CD4-positive, alpha-beta T cell treated with Interleukin-6 at 100 ng/mL for 8 hours (primary cell): ENCODE results near the gene CAGE1.
A peak's percentile ranks its signal among the peaks of the same experiment; 100 is the strongest.
"Not testable (repeated sequence)": the region's sequence is repeated elsewhere in the genome, so short reads cannot be mapped to it uniquely, and the experiment has no call there.

Experiments used
- DNase-seq: peaks from one replicate; pipeline ENCODE4 v3.0.0-alpha.2; 2020; ENCODE audit warnings: mixed read lengths, low spot score

Gene CAGE1

DNA sequence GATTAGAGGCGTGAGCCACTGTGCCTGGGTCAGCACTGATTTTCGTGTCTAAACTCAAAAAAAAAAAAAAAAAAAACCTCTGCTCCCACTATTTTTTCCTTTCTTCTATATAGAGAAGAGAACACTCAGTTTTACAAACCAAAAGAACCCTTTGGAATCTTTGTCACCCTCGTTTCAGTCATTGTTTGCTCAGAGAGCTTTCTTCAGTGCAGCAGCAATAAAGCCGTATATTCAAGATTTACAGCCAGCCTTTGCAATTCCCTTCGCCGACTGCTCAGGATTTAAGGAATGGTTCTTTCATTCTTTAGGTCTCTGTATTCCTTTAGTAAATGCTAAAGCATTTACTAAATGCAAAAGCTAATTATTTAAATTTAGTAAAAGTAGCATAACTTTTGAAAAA, 20.2 kb upstream of the CAGE1 start:
- no peak for DNase-seq

DNA sequence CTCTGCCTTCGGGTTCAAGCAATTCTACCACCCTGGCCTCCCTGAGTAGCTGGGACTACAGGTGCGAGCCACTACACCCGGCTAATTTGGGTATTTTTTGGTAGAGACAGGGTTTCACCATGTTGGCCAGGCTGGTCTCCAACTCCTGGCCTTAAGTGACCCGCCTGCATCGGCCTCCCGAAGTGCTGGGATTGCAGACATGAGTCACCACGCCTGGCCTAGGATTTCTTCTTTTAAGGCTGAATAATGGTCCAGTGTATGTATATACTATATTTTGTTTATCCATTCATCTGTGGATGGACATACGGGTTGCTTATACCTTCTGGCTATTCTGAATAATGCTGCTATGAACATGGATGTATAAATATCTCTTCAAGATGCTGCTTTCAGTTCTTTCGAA, 17.2 kb upstream of the CAGE1 start:
- no peak for DNase-seq

DNA sequence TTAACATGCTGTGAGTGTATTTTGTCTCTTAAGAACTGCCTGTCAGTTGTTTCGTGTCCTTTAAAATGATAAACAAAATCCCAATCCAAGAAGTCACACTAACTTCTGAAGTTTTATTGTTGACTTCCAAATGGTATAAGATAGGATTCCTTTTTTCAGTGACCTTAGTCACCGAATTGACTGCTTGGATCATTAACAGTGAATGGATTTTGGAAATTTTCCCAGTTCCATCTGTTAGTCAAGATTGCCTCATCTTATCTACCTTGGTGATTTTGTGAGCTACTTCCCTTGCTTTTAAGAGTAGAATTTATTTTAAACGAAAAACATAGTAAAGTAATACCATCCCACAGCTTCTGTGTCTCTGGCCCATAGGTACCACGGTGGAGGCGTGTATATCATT, 15.0 kb upstream of the CAGE1 start:
- DNase-seq, result no peak

DNA sequence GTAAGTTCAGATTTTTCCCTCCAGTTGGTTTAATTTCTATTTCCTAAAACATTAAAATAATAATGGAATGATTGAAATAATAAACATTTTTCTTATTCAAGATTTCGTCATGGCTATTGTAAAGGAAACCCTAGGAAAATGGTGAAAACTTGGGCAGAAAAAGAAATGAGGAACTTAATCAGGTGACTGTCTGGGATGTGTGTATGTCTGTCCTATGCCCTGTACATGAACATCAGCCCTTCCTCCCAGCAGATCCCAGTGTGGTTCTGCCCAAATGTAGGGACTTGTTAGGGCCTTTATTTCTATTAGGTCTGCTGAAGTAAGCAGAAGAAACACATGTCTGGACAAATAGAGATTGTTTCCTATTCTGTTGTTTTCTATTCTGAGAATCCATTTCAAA, 13.2 kb upstream of the CAGE1 start:
- no peak for DNase-seq

DNA sequence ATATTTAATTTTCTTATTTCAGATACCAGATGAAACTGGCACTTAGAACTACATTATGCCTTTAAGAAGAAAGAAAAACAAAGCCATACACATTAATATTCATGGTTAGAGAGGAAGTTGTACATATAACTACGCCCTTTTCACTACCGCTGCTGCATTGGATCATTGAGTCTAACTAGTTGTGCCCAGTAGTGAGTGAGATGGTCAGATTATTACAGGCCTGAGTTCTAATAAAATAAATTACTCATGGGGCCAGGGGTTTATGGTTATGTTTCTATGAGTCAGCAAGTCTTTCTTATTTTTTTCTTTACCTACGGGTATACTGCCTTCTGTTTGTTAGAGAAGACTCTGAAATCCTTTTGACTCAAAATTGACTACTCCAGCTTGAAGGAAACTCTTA, 11.5 kb upstream of the CAGE1 start:
- DNase-seq, result no peak

DNA sequence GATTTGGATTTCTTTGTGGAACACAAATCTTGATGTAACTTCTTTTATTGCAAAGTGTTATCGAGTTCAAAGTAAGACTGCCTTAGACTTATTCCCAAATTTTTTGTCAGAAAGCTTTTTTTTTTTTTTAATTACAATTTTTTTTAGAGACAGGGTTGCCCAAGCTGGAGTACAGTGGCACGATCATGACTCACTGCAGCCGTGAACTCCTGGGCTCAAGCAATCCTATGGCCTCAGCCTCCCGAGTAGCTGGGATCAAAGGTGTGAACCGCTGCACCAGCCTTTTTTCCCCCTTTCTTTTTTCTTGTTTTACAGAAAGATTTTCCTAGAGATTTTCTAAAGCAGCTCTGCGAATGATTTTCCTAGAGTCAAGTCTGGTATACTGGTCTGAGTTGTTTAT, 2.9 kb upstream of the CAGE1 start:
- no peak for DNase-seq

DNA sequence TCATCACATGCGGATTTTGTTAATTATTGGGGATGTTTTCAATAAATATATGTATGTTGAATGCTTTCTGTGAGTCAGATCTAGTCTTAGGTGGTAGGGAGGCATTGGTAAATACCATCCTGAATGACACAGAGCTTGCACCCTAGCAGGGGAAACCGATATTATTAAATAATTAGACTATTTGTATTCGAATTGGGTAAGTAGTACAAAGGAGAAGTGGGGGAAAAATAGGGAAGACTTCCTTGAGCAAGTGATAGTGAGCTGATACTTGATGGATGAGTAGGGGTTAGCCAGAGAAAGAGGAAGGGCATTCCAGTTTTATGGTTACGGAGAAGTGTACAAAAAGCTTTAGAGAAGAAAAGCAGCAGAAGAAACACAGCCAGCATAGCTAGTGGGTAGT, 1.6 kb upstream of the CAGE1 start:
- no peak for DNase-seq

DNA sequence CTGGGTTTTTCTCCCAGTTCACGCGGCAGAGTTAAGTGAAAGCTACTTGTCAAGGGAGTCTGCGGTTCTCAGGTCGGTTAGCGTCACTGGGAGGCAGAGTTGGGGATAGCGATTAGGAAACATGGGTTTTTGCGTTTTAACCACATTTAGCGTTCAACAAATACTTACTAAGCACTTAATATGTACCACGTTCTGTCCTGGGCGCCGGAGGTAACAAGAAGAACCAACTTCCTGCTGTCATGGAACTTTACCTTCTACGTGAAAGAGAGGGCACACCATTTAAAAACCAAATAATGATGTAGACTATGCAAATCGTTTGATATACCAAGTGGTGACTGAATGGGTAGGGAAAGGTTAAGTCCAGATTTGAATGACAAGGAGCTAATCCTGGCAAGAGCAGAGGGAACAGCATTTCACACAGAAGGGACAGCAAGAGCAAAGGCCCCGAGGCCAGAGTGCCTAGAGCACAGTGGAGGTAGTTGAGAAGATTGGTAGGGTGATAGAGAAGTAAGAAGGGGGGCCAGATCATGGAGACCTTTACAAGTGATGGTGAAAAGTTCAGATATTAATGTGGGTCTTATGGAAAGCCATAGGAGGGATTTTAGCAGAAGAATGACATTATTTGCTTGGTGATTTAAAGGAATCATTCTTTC, 810 bp upstream of the CAGE1 start:
- DNase-seq, result peak; percentile 27

DNA sequence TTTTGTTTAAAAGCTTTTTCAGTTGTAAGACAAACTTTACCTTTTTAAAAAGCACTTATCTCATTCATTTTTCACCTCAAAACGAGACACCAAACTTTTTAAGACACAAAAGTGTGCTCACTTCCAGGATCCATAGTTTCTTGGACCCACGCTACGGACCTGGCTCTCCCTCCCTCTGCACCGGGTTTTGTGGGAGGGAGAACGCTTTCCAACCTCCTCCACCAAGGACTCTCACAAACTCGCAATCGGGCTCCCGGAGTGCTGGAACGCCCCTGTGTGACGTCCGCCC, 436 bp downstream of the CAGE1 start:
- no peak for DNase-seq

DNA sequence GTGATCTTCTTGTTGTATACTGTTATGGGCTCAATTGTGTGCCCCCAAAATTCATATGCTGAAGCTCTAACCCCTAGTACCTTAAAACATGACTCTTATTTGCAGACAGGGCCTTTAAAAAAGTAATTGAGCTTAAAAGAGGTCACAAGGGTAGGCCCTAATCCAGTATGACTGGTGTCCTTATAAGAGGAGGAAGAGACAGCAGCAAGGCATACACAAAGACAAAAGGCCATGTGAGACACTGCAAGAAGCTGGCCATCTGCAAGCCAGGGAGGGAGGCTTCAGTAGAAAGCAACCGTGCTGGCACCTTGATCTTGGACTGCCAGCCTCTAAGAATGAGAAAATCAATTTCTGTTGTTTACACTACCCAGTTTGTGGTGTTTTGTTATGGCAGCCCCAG, 8.4 kb downstream of the CAGE1 start:
- DNase-seq, result no peak

DNA sequence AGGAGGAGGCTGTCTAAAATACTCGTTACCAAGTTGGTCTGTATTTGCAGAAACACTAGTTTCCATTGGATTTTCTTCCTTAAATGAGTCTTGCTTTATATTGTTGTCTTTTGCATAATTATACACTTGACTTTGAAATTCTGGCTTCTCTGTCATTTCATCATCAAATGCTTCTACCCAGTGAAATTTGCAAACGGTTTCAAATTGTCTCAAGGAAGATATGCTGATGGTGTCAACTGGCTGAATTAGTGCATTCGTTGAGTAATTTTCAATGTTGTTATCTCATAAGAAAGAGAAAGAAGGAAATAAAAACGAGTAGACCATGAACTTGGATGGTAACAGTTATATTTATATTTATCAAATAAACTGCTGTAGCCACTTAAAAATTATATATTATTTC, 10.8 kb downstream of the CAGE1 start:
- DNase-seq, result no peak

DNA sequence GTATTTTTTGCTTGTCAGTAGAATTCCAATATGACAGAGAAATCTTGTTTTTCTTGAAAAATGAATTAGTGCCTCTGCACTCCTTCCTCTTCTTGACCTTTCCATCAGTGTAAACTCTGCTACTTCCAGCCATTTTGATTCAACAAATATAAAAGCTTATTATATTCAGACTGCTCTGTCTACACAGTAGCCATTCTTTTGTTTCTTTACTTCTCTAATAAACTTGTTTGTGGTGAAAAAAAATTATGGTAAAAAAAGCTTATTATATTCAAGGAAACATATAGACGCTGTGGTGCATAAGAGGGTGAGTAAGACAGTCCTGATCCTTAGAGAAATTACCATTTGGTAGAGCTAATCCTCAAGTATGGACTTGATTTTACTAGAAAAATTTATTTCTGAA, 11.6 kb downstream of the CAGE1 start:
- no peak for DNase-seq

DNA sequence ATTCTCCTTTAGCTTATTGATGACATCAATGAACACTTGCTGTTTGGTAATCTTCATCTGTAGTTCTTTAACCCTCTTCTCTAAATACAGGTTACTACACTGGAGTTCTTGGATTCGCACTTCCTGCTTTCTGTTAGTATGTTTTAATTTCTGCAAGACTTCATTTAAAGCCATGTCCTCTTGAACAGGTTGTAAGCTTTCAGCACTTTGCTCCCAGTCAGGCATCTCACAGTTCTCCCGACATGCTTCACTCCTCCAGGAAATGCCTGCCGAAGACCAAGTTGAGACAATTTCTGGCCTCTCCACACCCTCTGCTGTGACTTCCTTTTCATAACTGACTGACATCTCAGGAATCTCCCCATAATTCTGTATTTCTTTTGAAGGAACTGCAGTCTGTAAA, 15.8 kb downstream of the CAGE1 start:
- no peak for DNase-seq

DNA sequence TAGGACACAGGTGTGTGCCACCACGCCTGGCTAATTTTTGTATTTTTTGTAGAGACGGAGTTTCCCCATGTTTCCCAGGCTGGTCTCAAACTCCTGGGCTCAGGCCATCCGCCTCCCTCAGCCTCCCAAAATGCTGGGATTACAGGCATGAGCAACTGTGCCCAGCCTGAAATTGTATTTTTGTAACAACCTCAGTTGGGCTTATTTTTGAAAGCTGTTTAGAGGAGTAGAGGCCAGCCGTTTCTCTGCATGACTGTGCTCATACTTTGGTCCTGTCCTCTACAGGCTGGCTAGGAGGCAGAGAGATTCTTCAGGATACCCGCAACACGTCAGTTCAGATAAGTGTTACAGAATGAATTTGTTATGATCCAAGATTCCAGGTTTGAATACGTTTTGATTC, 22.1 kb downstream of the CAGE1 start:
- no peak for DNase-seq

DNA sequence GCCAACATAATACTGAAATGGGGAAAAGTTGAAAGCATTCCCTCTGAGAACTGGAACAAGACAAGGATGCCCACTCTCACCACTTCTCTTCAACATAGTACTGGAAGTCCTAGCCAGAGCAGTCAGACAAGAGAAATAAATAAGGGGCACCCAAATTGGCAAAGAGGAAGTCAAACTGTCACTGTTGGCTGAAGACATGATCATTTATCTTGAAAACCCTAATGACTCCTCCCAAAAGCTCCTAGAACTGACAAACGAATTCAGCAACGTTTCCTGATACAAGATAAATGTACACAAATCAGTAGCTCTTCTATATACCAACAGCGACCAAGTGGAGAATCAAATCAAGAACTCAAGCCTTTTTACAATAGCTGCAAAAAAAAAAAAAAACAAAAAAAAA, 37.6 kb downstream of the CAGE1 start:
- DNase-seq, result not testable (repeated sequence)

DNA sequence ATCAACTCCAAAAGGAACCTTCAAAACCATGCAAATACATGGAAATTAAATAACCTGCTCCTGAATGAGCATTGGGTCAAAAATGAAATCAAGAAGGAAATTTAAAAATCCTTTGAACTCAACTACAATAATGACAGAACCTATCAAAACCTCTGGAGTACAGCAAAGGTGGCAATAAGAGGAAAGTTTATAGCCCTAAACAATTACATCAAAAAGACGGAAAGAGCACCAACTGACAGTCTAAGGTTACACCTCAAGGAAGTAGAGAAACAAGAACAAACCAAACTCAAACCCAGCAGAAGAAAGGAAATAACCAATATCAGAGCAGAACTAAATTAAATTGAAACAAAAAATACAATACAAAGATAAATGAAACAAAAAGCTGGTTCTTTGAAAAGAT, 39.0 kb downstream of the CAGE1 start:
- DNase-seq, result not testable (repeated sequence)

DNA sequence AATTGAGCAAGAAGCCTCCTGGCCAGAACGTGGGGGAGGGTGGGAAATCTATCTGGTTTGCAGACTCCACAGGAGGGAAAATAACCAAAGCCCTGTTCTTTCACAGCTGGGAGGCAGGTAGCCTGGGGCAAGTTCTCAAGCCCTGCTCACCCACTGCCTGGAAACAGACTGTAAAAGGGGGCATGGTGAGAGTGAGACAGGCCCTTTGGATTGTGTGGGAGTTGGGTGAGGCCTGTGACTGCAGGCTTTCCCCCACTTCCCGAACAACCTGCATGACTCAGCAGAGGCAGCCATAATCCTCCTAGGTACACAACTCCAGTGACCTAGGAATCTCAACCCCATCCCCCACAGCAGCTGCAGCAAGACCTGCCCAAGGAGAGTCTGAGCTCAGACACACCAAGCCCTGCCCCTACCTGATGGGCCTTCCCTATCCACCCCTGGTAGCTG, 42.0 kb downstream of the CAGE1 start:
- DNase-seq, result not testable (repeated sequence)

DNA sequence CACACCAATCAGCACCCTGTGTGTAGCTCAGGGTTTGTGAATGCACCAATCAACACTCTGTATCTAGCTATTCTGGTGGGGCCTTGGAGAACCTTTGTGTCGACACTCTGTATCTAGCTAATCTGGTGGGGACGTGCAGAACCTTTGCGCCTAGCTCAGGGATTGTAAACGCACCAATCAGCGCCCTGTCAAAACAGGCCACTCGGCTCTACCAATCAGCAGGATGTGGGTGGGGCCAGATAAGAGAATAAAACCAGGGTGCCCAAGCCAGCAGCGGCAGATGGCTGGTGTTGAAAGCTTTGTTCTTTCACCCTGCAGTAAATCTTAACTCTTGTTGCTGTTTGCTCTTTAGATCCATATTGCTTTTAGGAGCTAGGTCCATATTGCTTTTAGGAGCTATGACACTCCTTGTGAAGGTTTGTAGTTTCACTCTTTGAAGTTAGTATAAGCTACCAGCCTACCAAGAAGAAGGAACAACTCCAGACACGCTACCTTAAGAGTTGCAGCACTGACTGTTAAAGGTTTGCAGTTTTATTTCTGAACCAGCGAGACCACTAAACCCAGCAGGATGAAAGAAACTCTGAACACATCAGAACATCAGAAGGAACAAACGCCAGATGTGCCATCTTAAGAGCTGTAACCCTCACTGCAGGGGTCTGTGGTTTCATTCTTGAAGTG, 44.6 kb downstream of the CAGE1 start:
- DNase-seq, result not testable (repeated sequence)

DNA sequence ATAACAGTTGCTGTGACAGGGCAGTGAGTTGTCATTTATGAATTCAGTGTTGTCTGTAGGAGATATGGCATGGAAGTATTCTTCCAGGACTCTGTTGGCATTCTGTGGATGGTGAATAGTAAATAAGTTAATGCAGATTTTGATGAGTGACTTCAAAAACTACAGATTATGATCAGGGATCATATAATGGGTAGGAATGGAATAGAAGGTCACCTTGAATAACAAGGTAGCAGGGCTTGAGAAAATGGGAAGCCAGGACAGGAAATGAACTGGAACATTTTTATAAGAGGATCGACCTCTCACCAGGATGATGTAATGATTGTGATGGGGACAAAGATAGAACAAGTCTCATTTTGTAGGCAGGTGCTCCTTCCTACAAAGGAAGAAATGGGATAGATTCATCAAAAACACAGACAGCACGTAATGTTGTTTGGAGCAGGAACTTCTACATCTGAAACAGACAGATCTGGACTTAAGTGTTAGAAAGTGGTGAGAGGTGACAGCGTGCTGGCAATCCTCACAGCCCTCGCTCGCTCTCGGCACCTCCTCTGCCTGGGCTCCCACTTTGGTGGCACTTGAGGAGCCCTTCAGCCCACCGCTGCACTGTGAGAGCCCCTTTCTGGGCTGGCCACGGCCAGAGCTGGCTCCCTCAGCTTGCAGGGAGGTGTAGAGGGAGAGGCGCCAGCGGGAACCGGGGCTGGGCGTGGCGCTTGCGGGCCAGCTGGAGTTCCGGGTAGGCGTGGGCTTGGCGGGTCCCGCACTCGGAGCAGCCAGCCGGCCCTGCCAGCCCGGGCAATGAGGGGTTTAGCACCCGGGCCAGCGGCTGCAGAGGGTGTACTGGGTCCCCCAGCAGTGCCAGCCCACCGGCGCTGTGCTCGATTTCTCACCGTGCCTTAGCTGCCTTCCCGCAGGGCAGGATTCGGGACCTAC, 45.7 kb downstream of the CAGE1 start:
- DNase-seq, result no peak

DNA sequence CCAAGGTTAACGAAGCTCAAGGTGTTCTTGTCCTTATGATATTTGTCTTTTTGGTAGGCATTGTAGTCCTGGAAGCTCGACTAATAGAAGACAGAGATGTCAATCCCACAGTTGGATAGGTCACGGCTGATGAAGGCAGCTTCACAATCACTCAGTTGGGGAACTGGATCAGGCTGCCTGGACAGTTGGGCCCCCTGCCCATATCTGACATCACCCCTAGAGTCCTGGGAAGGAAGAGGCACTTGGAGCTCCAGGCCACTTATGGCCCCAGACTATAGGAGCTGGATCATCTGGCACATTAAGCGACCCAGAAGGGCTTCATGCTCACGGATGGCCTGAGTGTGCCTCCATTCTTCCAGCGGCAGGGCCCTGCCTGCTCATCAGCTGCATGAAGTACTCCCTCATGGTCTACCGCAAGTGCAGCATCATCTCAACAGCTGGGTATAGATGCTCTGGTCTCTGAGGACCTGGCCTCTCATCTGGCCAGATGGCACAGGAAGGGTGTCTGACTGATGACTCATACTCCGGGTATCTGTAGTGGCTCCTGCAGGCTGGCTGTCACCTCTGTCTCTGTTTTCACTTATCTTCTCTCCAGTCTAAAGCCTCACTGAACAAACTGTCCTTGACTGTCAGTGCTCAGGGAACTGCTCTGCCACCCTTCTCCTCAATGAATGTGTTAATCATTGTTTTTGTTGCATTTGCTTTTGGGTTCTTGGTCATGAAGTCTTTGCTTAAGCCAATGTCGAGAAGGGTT, 47.4 kb downstream of the CAGE1 start:
- DNase-seq, result no peak

DNA sequence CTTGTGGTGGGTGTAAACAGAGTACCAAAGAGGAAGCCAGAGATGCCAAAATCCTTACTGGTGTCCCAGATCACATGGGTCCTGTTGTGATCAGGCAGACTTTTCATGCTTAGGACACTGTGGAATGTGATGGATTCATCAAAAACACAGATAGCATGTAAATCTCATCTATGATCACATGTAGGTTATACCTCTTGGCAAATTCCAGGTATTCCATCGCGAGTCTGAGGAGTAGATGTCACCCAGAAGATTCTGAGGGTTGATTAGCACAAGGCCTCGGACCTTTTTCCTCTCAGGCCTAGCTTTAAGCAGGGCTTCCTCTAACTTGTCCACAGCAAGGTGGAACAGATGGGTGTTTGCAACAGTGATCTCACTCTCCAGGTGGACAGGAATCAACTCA, 48.3 kb downstream of the CAGE1 start:
- DNase-seq, result no peak

DNA sequence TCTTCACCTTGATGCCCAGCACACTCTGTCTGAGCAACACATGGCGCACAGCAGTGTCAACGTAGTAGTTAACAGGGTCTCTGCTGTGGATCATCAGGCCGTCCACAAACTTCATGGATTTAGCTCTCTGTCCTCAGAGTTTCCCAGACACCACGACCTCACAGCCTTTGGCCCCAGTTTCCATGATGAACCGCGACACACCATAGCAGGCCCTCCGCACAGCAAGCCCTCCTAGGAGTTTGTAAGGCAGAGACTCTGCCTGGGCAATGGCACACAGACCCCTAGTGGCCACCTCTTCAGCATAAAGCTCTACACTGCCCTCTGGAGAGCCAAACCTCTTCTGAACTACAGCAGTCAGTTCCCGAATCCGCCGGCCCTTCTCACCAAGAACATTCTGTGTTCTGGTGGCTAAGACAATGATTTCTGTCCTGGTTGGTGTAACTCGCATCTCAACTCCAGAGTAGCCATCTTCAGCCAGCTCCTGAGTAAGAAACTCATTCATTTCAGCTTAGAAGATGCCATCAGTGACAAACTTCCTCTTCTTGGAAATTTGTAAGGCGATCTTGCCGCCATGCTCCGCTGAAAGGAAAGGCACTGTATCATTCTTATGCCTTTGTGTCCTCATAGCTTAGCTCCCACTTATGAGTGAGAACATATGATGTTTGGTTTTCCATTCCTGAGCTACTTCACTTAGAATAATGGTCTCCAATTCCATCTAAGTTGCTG, 50.4 kb downstream of the CAGE1 start:
- not testable (repeated sequence) for DNase-seq
